ENCODE results near the gene WWTR1. TPM values are rescaled to one million over a fixed set of nuclear protein-coding genes. Genes with fewer than 3 reads are reported as not detected.

WWTR1 gene
- total RNA-seq, 1 experiment from 2014 or later, result 24.4 TPM

- Histone ChIP-seq H4K5ac (ENCODE audit: insufficient read length, low read depth, low read length) (no peak overlapping the region), H2BK120ac (ENCODE audit: low read depth, low read length, poor library complexity, severe bottlenecking) (no peak overlapping the region), H4K91ac (ENCODE audit: insufficient read length, low read depth, low read length) (no peak overlapping the region), H3K18ac (ENCODE audit: insufficient read length, low read depth, low read length) (no peak overlapping the region), H2BK5ac (ENCODE audit: insufficient read length, low read length) (no peak overlapping the region), H3K4me1 (ENCODE audit: insufficient read depth, low read length) (peaks cover 4% of the 10 kb centered on the region), H3K56ac (ENCODE audit: insufficient read length, low read depth, low read length) (no peak overlapping the region), H3K79me2 (ENCODE audit: insufficient read depth, low read length) (no peaks in the 10 kb centered on the region), H3K9me3 (ENCODE audit: control insufficient read depth, low read depth, low read length) (no peaks in the 10 kb centered on the region), H3K4me2 (ENCODE audit: insufficient read depth, insufficient read length, low read length) (no peak overlapping the region), H3K23ac (ENCODE audit: insufficient read length, low read depth, low read length) (no peak overlapping the region), H2BK15ac (ENCODE audit: low read depth, low read length) (no peak overlapping the region), H3K79me1 (ENCODE audit: insufficient read depth, low read depth, low read length, poor library complexity, severe bottlenecking) (no peaks in the 10 kb centered on the region), H3K23me2 (ENCODE audit: insufficient read length, low read depth, low read length, poor library complexity, severe bottlenecking) (no peaks in the 10 kb centered on the region), H2BK20ac (ENCODE audit: low read depth, low read length, poor library complexity, severe bottlenecking) (no peak overlapping the region), H4K8ac (replicated peaks; ENCODE audit: insufficient read length, low read depth, low read length) (no peak overlapping the region), H2AK5ac (ENCODE audit: insufficient read length, low read length) (no peak overlapping the region), H3K27me3 (ENCODE audit: insufficient read depth, low read length) (no peaks in the 10 kb centered on the region; the same call in 1 of the 2 replicates), H2AFZ (ENCODE audit: low read length) (no peak overlapping the region), H3K4ac (ENCODE audit: low read depth, low read length) (no peak overlapping the region), H3K27ac (ENCODE audit: insufficient read length, low read depth, low read length) (no peak overlapping the region), H2BK12ac (ENCODE audit: insufficient read length, low read depth, low read length) (no peak overlapping the region), H3T11ph (ENCODE audit: low read length) (no peak overlapping the region), H3K14ac (ENCODE audit: insufficient read depth, low read length) (no peak overlapping the region), H4K20me1 (ENCODE audit: control insufficient read depth, insufficient read depth, insufficient read length) (no peaks in the 10 kb centered on the region), H3K9ac (ENCODE audit: extremely low read depth, insufficient read length, low read length) (no peak overlapping the region)
- Mint-ChIP-seq H3K9me3 (no peaks in the 10 kb centered on the region; a peak in 1 of 5 replicates), H3K4me1 (peaks cover 16 to 23% of the 10 kb centered on the region in 2 experiments), H3K27me3 (ENCODE audit: low read depth) (no peaks in the 10 kb centered on the region; the same call in 1 of the 2 replicates), H3K4me3 (no peak overlapping the region), H3K27ac (no peak overlapping the region; a peak in 1 of 7 replicates), H3K36me3 (ENCODE audit: insufficient read depth in 1 of 3, low read depth in 3 of 3) (peaks cover 6 to 12% (median 9%) of the 10 kb centered on the region in 3 experiments; a peak in 6 of 7 replicates)
- DNase-seq, result no peak
- TF ChIP-seq CTCF (conservative IDR thresholded peaks at IDR 0.05), result no peak
- no CpG with 5 or more reads among the region's 2 CpGs for WGBS (ENCODE audit: extremely low coverage, insufficient read length, low lambda C conversion rate)
These were observed 90.4 kb downstream of the WWTR1 start for GRCh38 chr3:149567381-149567780.
